IPS-15b (cell line): Measurements from ENCODE around the gene IGSF21.

Experiments
- H3K27me3 ChIP-seq: one replicate; pipeline ENCODE4 v1.6.1; 2013; ENCODE audit warnings: low read length; ENCODE audit not compliant: control insufficient read depth, insufficient read depth
- H3K36me3 ChIP-seq: one replicate; pipeline ENCODE4 v1.6.1; 2013; ENCODE audit warnings: low read length; ENCODE audit not compliant: control insufficient read depth, insufficient read depth
- H3K4me1 ChIP-seq: one replicate; pipeline ENCODE4 v1.6.1; 2013; ENCODE audit warnings: mild to moderate bottlenecking, low read length; ENCODE audit not compliant: control insufficient read depth, insufficient read depth
- H3K4me3 ChIP-seq: one replicate; pipeline ENCODE4 v1.5.1; 2013; ENCODE audit warnings: low read depth, low read length
- H3K9ac ChIP-seq: one replicate; pipeline ENCODE4 v1.6.1; 2013; ENCODE audit warnings: low read depth, mild to moderate bottlenecking, low read length
- H3K9me3 ChIP-seq: one replicate; pipeline ENCODE4 v1.6.1; 2013; ENCODE audit warnings: mild to moderate bottlenecking, low read length; ENCODE audit not compliant: control insufficient read depth, insufficient read depth

Gene IGSF21

GRCh38 chr1:18079941-18080735 lies 27.5 kb upstream of the IGSF21 start:
- Histone ChIP-seq H3K9ac (no peak overlapping the region), H3K27me3 (no peaks in the 10 kb centered on the region), H3K36me3 (no peaks in the 10 kb centered on the region), H3K9me3 (no peaks in the 10 kb centered on the region), H3K4me3 (no peak overlapping the region), H3K4me1 (no peaks in the 10 kb centered on the region)

- peaks cover 3% of the 10 kb centered on the region for H3K27me3 ChIP-seq
- H3K9ac ChIP-seq = no peak overlapping the region
- H3K9me3 ChIP-seq = no peaks in the 10 kb centered on the region
- no peak overlapping the region for H3K4me3 ChIP-seq
- peaks cover 2% of the 10 kb centered on the region for H3K4me1 ChIP-seq
- H3K36me3 ChIP-seq = no peaks in the 10 kb centered on the region
These were observed 22.1 kb upstream of the IGSF21 start for GRCh38 chr1:18085387-18086074.

DNA sequence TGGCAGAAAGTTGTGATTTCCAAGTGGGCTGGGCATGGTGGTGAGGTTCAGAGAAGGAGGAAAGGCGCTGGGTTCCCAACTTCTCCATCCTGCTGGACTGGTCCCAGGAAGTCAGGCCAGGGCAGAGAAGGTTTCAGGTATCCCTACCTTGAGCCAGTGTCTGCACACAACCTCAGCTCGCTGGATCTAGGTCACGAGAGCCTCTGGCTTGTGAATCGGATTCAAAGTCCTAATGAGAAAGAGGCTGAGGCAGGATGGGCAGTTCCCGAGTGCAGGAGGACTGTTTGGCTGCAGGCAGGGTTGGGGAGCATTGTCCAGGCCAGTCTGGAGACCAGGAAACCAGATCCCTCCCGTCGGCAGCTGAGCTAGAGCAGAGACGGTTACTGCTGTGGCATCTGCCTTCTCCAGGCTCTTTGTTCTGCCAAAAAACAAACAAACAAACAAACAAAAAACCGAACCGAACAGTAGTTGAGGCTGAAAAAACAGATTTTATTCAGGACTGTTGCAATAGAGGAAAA lies 19.5 kb upstream of the IGSF21 start:
- Histone ChIP-seq H3K36me3 (no peaks in the 10 kb centered on the region), H3K4me3 (no peak overlapping the region), H3K9me3 (no peaks in the 10 kb centered on the region), H3K27me3 (peaks cover 3% of the 10 kb centered on the region), H3K4me1 (peaks cover 8% of the 10 kb centered on the region), H3K9ac (no peak overlapping the region)

GRCh38 chr1:18089488-18089887 lies 18.1 kb upstream of the IGSF21 start:
- Histone ChIP-seq H3K27me3 (peaks cover 3% of the 10 kb centered on the region), H3K4me3 (no peak overlapping the region), H3K4me1 (peaks cover 8% of the 10 kb centered on the region)

DNA sequence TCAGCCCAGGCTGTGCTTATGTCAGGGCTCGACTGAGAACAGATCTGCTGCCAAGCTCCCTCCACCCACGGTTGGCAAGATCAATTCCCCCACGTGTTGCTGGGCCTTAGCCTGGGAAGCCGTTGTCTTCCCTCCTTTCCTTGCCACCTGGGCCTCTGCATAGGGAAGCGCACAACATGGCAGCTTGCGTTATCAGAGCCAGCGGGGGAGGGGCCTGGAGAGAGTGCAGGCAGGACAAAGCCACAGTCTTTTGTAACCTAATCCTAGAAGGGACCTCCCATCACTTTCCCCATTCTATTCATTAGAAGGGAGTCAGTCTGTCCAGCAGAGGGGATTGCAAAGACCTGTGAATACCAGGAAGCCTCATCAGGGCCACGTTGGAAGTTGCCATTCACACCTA lies 17.0 kb upstream of the IGSF21 start:
- no peaks in the 10 kb centered on the region for H3K36me3 ChIP-seq
- H3K9ac ChIP-seq = no peak overlapping the region
- H3K9me3 ChIP-seq = no peaks in the 10 kb centered on the region
- H3K4me1 ChIP-seq = peaks cover 8% of the 10 kb centered on the region
- H3K27me3 ChIP-seq = peaks cover 3% of the 10 kb centered on the region
- no peak overlapping the region for H3K4me3 ChIP-seq

More at GRCh38 chr1:18089488-18089887, 18.1 kb upstream of the IGSF21 start:
- Histone ChIP-seq H3K9ac (no peak overlapping the region), H3K36me3 (no peaks in the 10 kb centered on the region), H3K9me3 (no peaks in the 10 kb centered on the region)

GRCh38 chr1:18091660-18092446 lies 15.7 kb upstream of the IGSF21 start:
- Histone ChIP-seq H3K36me3 (no peaks in the 10 kb centered on the region), H3K9ac (no peak overlapping the region), H3K9me3 (no peaks in the 10 kb centered on the region), H3K27me3 (peaks cover 3% of the 10 kb centered on the region), H3K4me3 (no peak overlapping the region), H3K4me1 (peaks cover 8% of the 10 kb centered on the region)

DNA sequence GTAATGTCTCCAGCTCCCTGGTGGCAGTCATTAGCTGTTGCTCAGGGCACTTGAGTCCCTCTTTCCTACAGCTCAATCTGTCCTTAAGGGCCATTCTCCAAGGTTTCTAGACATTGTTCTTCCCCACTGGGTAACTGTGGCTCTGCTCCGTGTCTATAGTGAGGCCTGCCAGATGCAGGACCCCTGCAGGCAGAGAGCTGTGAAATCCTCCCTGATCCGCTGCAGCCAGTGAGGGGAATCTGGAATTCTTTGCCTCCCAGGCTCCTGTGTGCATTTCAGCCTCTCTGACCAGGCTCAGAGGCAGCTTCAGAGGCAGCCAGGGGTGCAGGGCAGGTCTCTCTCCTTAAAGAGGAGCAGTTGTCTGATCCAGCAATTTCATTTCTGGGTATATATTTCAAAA lies 14.4 kb upstream of the IGSF21 start:
- H3K27me3 ChIP-seq = peaks cover 3% of the 10 kb centered on the region
- no peaks in the 10 kb centered on the region for H3K36me3 ChIP-seq
- H3K9ac ChIP-seq = no peak overlapping the region
- no peak overlapping the region for H3K4me3 ChIP-seq
- H3K4me1 ChIP-seq = peaks cover 8% of the 10 kb centered on the region
- no peaks in the 10 kb centered on the region for H3K9me3 ChIP-seq

GRCh38 chr1:18093646-18094045 lies 14.0 kb upstream of the IGSF21 start:
- no peak overlapping the region for H3K9ac ChIP-seq
- H3K4me3 ChIP-seq = no peak overlapping the region
- peaks cover 3% of the 10 kb centered on the region for H3K27me3 ChIP-seq
- H3K36me3 ChIP-seq = no peaks in the 10 kb centered on the region
- H3K4me1 ChIP-seq = peaks cover 8% of the 10 kb centered on the region
- H3K9me3 ChIP-seq = no peaks in the 10 kb centered on the region

DNA sequence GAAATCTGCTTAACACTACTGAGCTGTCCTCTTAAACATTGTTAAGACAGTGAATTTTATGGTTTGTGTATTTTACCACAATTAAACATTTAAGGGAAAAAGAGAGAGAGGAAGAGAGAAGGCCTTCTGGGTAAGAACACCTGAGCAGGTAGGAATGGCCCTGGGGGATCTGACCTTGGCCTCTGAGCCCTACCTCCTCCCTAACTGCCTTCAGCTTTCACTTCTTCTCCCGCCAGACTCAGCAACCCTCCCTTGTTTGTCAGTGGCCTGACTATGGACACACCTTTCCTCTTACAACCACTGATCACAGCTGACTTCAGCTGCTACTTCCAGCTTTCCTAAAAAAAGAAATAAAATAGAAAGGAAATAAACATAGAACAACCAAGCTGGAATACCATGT lies 13.5 kb upstream of the IGSF21 start:
- H3K4me3 ChIP-seq = no peak overlapping the region
- H3K36me3 ChIP-seq = no peaks in the 10 kb centered on the region

GRCh38 chr1:18097206-18097605 lies 10.4 kb upstream of the IGSF21 start:
- no peak overlapping the region for H3K9ac ChIP-seq
- H3K4me1 ChIP-seq = no peaks in the 10 kb centered on the region
- no peak overlapping the region for H3K4me3 ChIP-seq
- no peaks in the 10 kb centered on the region for H3K36me3 ChIP-seq
- H3K27me3 ChIP-seq = peaks cover 4% of the 10 kb centered on the region
- no peaks in the 10 kb centered on the region for H3K9me3 ChIP-seq

More for the DNA sequence above, 13.5 kb upstream of the IGSF21 start:
- Histone ChIP-seq H3K9ac (no peak overlapping the region), H3K27me3 (peaks cover 3% of the 10 kb centered on the region), H3K4me1 (peaks cover 8% of the 10 kb centered on the region), H3K9me3 (no peaks in the 10 kb centered on the region)

DNA sequence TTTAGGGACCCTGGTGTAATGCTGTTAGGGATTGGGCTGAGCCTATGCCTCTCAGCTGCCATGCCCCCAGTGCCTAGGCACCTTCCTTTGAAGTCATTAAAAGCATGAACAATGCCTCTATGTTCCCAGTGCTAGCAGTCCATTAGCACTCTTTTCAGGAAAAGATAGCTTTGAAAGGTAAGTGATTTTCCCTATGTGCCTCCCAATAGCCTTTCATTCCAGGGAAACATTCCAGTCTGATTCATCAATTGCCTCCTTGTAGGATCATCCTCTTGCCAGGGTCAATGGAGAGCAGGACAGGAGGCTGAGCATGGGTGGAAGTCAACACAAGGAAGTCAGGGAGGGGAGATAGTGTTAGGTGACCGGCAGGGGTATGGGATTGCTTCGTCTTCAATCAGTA lies 8.6 kb upstream of the IGSF21 start:
- peaks cover 8% of the 10 kb centered on the region for H3K27me3 ChIP-seq

More for the DNA sequence above, 8.6 kb upstream of the IGSF21 start:
- Histone ChIP-seq H3K4me3 (no peak overlapping the region), H3K36me3 (no peaks in the 10 kb centered on the region), H3K9ac (no peak overlapping the region), H3K9me3 (no peaks in the 10 kb centered on the region), H3K4me1 (no peaks in the 10 kb centered on the region)
